K562 (cell line): ENCODE results near the gene PTPRM. TPM values are rescaled to one million over a fixed set of nuclear protein-coding genes. Genes with fewer than 3 reads are reported as not detected.

Experiments
- ATAC-seq: fragments of 200-7000 bp; cut with Tn5 transposase; 3 replicates; pipeline ENCODE4 v1.9.1; 2020; ENCODE audit warnings: moderate library complexity
- BruUV-seq: library from RNA; stranded (reverse); fragments of 400-500 nt; replicated peaks from 2 replicates; lab custom pipeline; 2021; lab: Mats Ljungman, UMichigan
- CTCF ChIA-PET: fragments of 300-600 bp; formaldehyde crosslinking; extraction: SDS; loops from one replicate; lab custom pipeline; 2021; ENCODE audit warnings: low intra/inter-chr PET ratio; lab: Yijun Ruan, JAX
- POLR2A ChIA-PET: fragments of 300-600, 350-650 bp; sonication (Branson Sonifier 250); formaldehyde crosslinking; extraction: SDS; loops from one replicate; lab custom pipeline; 2021; ENCODE audit warnings: antibody characterized with exemption, inconsistent platforms; lab: Yijun Ruan, JAX
- DNase-seq, 4 experiments: peaks; one replicate each; pipeline versions ENCODE4 v3.0.0 to v3.0.0-alpha.2; 2011 to 2018; ENCODE audit warnings: low spot score in 3 of 4, mixed read lengths in 3 of 4; ENCODE audit errors: extremely low read depth in 1 of 4
- FAIRE-seq: peaks from 2 replicates; lab custom pipeline; 2011; peaks lifted over from hg19 to GRCh38; lab: Jason Lieb, UNC
- H2AFZ ChIP-seq: 2 replicates; pipeline ENCODE4 v1.6.0; 2011; ENCODE audit warnings: low read depth, low read length, control low read depth, inconsistent platforms
- H3K27ac ChIP-seq: fragments of 200-600 bp; 3 replicates; pipeline ENCODE4 v1.8.0; 2011; ENCODE audit warnings: low read depth, mild to moderate bottlenecking, control low read depth, inconsistent platforms, low read length, moderate library complexity, mixed read lengths; ENCODE audit errors: extremely low read depth
- H3K27me3 ChIP-seq, 2 experiments: fragments of 300-600 bp in 1 of 2; 2 replicates in 1 of 2; 3 replicates in 1 of 2; pipeline versions ENCODE4 v1.6.0 to v1.8.0; 2011; ENCODE audit warnings: inconsistent platforms in 2 of 2, low read length in 2 of 2, mild to moderate bottlenecking in 1 of 2, mixed read lengths in 1 of 2, moderate library complexity in 1 of 2; ENCODE audit not compliant: control insufficient read depth in 2 of 2, insufficient read depth in 2 of 2
- H3K36me3 ChIP-seq: fragments of 300-600 bp; 3 replicates; pipeline ENCODE4 v1.8.0; 2011; ENCODE audit warnings: mild to moderate bottlenecking, low read length, inconsistent platforms; ENCODE audit not compliant: control insufficient read depth, insufficient read depth
- H3K4me1 ChIP-seq, 2 experiments: fragments of 200-600 bp in 1 of 2; replicated peaks in 1 of 2; 2 replicates in 1 of 2; 3 replicates in 1 of 2; pipeline versions ENCODE4 v1.5.1 to v1.8.0; 2011; ENCODE audit warnings: inconsistent platforms in 2 of 2, low read length in 2 of 2, mild to moderate bottlenecking in 1 of 2, mixed read lengths in 1 of 2, moderate library complexity in 1 of 2; ENCODE audit not compliant: control insufficient read depth in 2 of 2, insufficient read depth in 2 of 2
- H3K4me2 ChIP-seq: 2 replicates; pipeline ENCODE4 v1.6.1; 2011; ENCODE audit warnings: low read length, control low read depth, inconsistent platforms, mixed read lengths; ENCODE audit not compliant: insufficient read depth
- H3K4me3 ChIP-seq: fragments of 200-600 bp; sonication (generic), shearing (Covaris generic); 2 replicates; pipeline ENCODE4 v1.5.1; 2016; ENCODE audit warnings: control low read depth, inconsistent platforms
- H3K79me2 ChIP-seq: fragments of 200-600 bp; 3 replicates; pipeline ENCODE4 v1.8.0; 2011; ENCODE audit warnings: low read length, inconsistent platforms; ENCODE audit not compliant: control insufficient read depth, insufficient read depth
- H3K9ac ChIP-seq, 2 experiments: 2 replicates each; pipeline versions ENCODE4 v1.6.0 to v1.6.1; 2011; ENCODE audit warnings: low read depth in 2 of 2, low read length in 2 of 2, control low read depth in 1 of 2, inconsistent platforms in 1 of 2, mild to moderate bottlenecking in 1 of 2, mixed read lengths in 1 of 2; ENCODE audit not compliant: insufficient read depth in 1 of 2
- H3K9me1 ChIP-seq: one replicate; pipeline ENCODE4 v1.6.0; 2011; ENCODE audit warnings: inconsistent platforms, mild to moderate bottlenecking, low read length, moderate library complexity; ENCODE audit not compliant: control insufficient read depth, insufficient read depth
- H3K9me3 ChIP-seq: replicated peaks from 2 replicates; pipeline ENCODE4 v1.5.1; 2011; ENCODE audit warnings: low read depth, low read length, inconsistent platforms; ENCODE audit not compliant: control insufficient read depth, insufficient read depth
- H4K20me1 ChIP-seq: replicated peaks from 2 replicates; pipeline ENCODE4 v1.6.1; 2011; ENCODE audit warnings: low read length, inconsistent platforms, mixed read lengths; ENCODE audit not compliant: control insufficient read depth, insufficient read depth
- BCLAF1 ChIP-seq, 2 experiments: fragments of 450-650 bp in 1 of 2; IDR thresholded peaks; 2 replicates each; pipeline ENCODE4 v1.6.1; 2011 to 2017; ENCODE audit warnings: low read depth in 2 of 2, antibody characterized with exemption in 1 of 2, borderline replicate concordance in 1 of 2, low read length in 1 of 2, mild to moderate bottlenecking in 1 of 2, mixed read lengths in 1 of 2; ENCODE audit not compliant: control insufficient read depth in 1 of 2
- CBX8 ChIP-seq: fragments of 200-600 bp; sonication (generic); IDR thresholded peaks from 2 replicates; pipeline ENCODE4 v1.6.1; 2012; ENCODE audit warnings: borderline replicate concordance, mixed run types, low read depth, mild to moderate bottlenecking, moderate library complexity, mixed read lengths, low read length, control low read depth, inconsistent platforms; ENCODE audit not compliant: poor library complexity, severe bottlenecking; ENCODE audit errors: extremely low read depth
- E2F5 ChIP-seq: sonication (generic); formaldehyde crosslinking; IDR thresholded peaks from 2 replicates; pipeline ENCODE4 v1.8.0; 2022; ENCODE audit warnings: mild to moderate bottlenecking, missing genetic modification reagents
- ELF4 ChIP-seq: fragments of 450-650 bp; formaldehyde crosslinking; IDR thresholded peaks from 2 replicates; pipeline ENCODE4 v1.4.0; 2022; ENCODE audit warnings: missing genetic modification characterization
- ELK3 ChIP-seq: fragments of 450-650 bp; formaldehyde crosslinking; IDR thresholded peaks from 2 replicates; pipeline ENCODE4 v1.4.0; 2020; ENCODE audit warnings: mild to moderate bottlenecking
- FOXK1 ChIP-seq: sonication (generic); formaldehyde crosslinking; IDR thresholded peaks from 2 replicates; pipeline ENCODE4 v1.8.0; 2022; ENCODE audit warnings: missing genetic modification reagents, mild to moderate bottlenecking, borderline replicate concordance
- FOXM1 ChIP-seq, 2 experiments: fragments of 450-650 bp in 1 of 2; sonication (generic) in 1 of 2; formaldehyde crosslinking in 1 of 2; IDR thresholded peaks; 2 replicates each; pipeline versions ENCODE4 v1.6.1 to v1.9.0; 2017 to 2022; ENCODE audit warnings: low read depth in 2 of 2, mild to moderate bottlenecking in 2 of 2, missing genetic modification reagents in 1 of 2, moderate library complexity in 1 of 2
- GTF2F1 ChIP-seq: IDR thresholded peaks from 2 replicates; pipeline ENCODE4 v1.6.1; 2011; ENCODE audit warnings: low read depth, low read length, improper control_type of control experiment
- MECOM ChIP-seq: fragments of 250-450 bp; sonication (Bioruptor Pico); IDR thresholded peaks from 2 replicates; pipeline ENCODE4 v1.8.0; 2022; ENCODE audit warnings: inconsistent platforms
- MXD1 ChIP-seq: fragments of 250-450 bp; sonication (Bioruptor Pico); IDR thresholded peaks from 2 replicates; pipeline ENCODE4 v1.8.0; 2021; ENCODE audit warnings: borderline replicate concordance, mild to moderate bottlenecking, moderate library complexity; ENCODE audit not compliant: poor library complexity, severe bottlenecking
- NFE2L1 ChIP-seq: fragments of 450-650 bp; IDR thresholded peaks from 2 replicates; pipeline ENCODE4 v1.6.1; 2016; ENCODE audit warnings: missing genetic modification characterization, low read depth, mild to moderate bottlenecking, missing compliant biosample characterization, moderate library complexity, borderline replicate concordance
- PTRF ChIP-seq: fragments of 450-650 bp; IDR thresholded peaks from 2 replicates; pipeline ENCODE4 v1.6.1; 2016; ENCODE audit warnings: mild to moderate bottlenecking, missing genetic modification characterization, missing compliant biosample characterization
- SMARCA4 ChIP-seq: fragments of 450-650 bp; IDR thresholded peaks from 2 replicates; pipeline ENCODE4 v1.6.1; 2016
- ZNF197 ChIP-seq: fragments of 200-800 bp; sonication (Bioruptor generic); IDR thresholded peaks from 2 replicates; pipeline ENCODE4 v1.6.1; 2016; ENCODE audit warnings: low read depth, missing genetic modification characterization, missing compliant biosample characterization
- ZNF232 ChIP-seq: sonication (generic); formaldehyde crosslinking; IDR thresholded peaks from 2 replicates; pipeline ENCODE4 v1.8.0; 2022; ENCODE audit warnings: mild to moderate bottlenecking, missing genetic modification reagents
- ZNF274 ChIP-seq: IDR thresholded peaks from 2 replicates; pipeline ENCODE4 v1.6.1; 2011; ENCODE audit warnings: low read depth, mild to moderate bottlenecking, low read length, moderate library complexity, borderline replicate concordance
- WGBS: fragments of 100-300 bp; shearing (Covaris generic); methylation state at CpG from one replicate; pipeline ENCODE4 v1.1.6; 2016; ENCODE audit warnings: low coverage, mixed read lengths; ENCODE audit not compliant: insufficient coverage; ENCODE audit errors: missing lambda C conversion rate; 5-methylcytosine and 5-hydroxymethylcytosine counted together
- in situ Hi-C: fragments of 300-500 bp; cut with MboI; formaldehyde crosslinking; loops from 4 replicates; pipeline ENCODE4 v1.15.0; 2018; ENCODE audit warnings: inconsistent platforms, mixed read lengths
- intact Hi-C: fragments of 100-400 bp; cut with micrococcal nuclease; formaldehyde crosslinking; loops from 2 replicates; pipeline ENCODE4 v1.14.2; 2022
- polyA plus RNA-seq, 8 experiments: library from polyadenylated mRNA; depleted of rRNA in 4 of 8; stranded (reverse) in 5 of 8; unstranded in 3 of 8; fragments of >200 nt; fragmentation: Nextera tagmentation in 2 of 8; fragmentation: Illumina TruSeq in 1 of 8; extraction: Ambion mirVana in 2 of 8; extraction: Trizol in 1 of 8; gene quantifications; 2 replicates each; pipeline versions ENCODE4 v1.2.1 to v1.2.3, GENCODE V29; 2011 to 2014; ENCODE audit warnings: inconsistent platforms in 1 of 8, missing spikeins in 1 of 8
- total RNA-seq, 7 experiments: library from RNA; depleted of rRNA in 6 of 7; stranded (reverse); fragments of >200 nt in 6 of 7; fragmentation: Illumina TruSeq in 2 of 7; extraction: Trizol in 2 of 7; gene quantifications; 2 replicates each; pipeline versions ENCODE4 v1.2.1 to v1.2.3, GENCODE V29; 2011 to 2021; ENCODE audit warnings: low replicate concordance in 1 of 7

The PTPRM gene
- total and polyA plus RNA-seq, 9 of the 15 experiments (the other 6 are each of a cell fraction or from before 2014, with no cell fraction given), result 0.03 to 0.16 (median 0.08) TPM; not detected in 3

- BruUV-seq, result no TSS peak
- FAIRE-seq (no peak), ATAC-seq (no peak), DNase-seq (no peak)
- Histone ChIP-seq H3K4me1 (no peaks in the 10 kb centered on the region), H3K4me3 (no peak overlapping the region), H3K27ac (no peak overlapping the region), H3K4me2 (no peak overlapping the region), H2AFZ (no peak overlapping the region), H4K20me1 (0 out of 2 replicates have a peak, but pooled peaks cover 4% of the 10 kb centered on the region), H3K9me1 (no peaks in the 10 kb centered on the region), H3K9ac (no peak overlapping the region), H3K36me3 (no peaks in the 10 kb centered on the region), H3K79me2 (no peaks in the 10 kb centered on the region), H3K27me3 (peaks cover 7 to 45% of the 10 kb centered on the region in 2 experiments; a peak in 4 of 5 replicates), H3K9me3 (no peaks in the 10 kb centered on the region)
- in situ Hi-C loops, result no loop called here
- CTCF ChIA-PET, result no interaction called here
- 0% methylated on average over 8 of the region's 8 CpGs for WGBS
- POLR2A ChIA-PET, result interaction anchor here (0.5 to 1.2 kb wide), 3 partner anchors 17 to 1185 kb away, joined by 3 to 5 read pairs (median 3); no protein-coding TSS in a partner anchor
- intact Hi-C loops, result no loop called here
- no peak for TF ChIP-seq ELK3
- no peak for TF ChIP-seq ZNF274
- TF ChIP-seq ELF4, result no peak
- no peak for TF ChIP-seq FOXK1 (CRISPR knock-in tag)
- no peak for TF ChIP-seq PTRF
- no peak for TF ChIP-seq BCLAF1 (IDR thresholded peaks at IDR 0.05; ENCODE audit: borderline replicate concordance in 1 of 2, control insufficient read depth in 1 of 2, low read depth in 2 of 2, low read length in 1 of 2)
- no peak for TF ChIP-seq CBX8
- no peak for TF ChIP-seq E2F5 (CRISPR knock-in tag)
- no peak for TF ChIP-seq FOXM1 (IDR thresholded peaks at IDR 0.05; ENCODE audit: low read depth)
- TF ChIP-seq FOXM1 (CRISPR knock-in tag; IDR thresholded peaks at IDR 0.05; ENCODE audit: low read depth), result no peak
- TF ChIP-seq MECOM (CRISPR knock-in tag), result no peak
- no peak for TF ChIP-seq ZNF197
- no peak for TF ChIP-seq SMARCA4
- TF ChIP-seq NFE2L1 (tag), result no peak
- no peak for TF ChIP-seq ZNF232 (CRISPR knock-in tag)
- no peak for TF ChIP-seq MXD1 (CRISPR knock-in tag)
- no peak for TF ChIP-seq GTF2F1
Measured at GRCh38 chr18:8399138-8399537, 832.0 kb downstream of the PTPRM start.
